ENCODE results near the gene SPRY4. TPM values are rescaled to one million over a fixed set of nuclear protein-coding genes. Genes with fewer than 3 reads are reported as not detected.

SPRY4 gene
- total and polyA plus RNA-seq, 2 of the 13 experiments (the other 11 are each of a cell fraction or from before 2014, with no cell fraction given): 8.9 to 17.8 TPM

DNA sequence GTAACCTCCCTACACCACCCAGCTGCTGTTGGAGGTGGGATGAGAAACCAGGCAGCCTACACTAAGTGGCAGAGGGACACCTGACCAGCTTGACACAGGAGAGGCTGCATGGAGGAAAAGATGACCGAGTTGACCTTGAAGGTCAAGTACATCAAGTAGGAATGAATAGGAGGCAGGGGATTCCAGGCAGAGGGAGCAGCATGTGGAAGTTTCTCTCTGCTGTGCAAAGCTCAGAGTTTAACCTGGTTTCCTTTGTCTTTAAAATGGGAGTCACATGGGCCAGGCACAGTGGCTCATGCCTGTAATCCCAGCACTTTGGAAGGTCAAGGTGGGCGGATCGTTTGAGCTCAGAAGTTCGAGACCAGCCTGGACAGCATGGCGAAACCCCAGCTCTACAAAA, 32.6 kb downstream of the SPRY4 start:
- BruUV-seq (replicated peaks): no TSS peak
- Histone ChIP-seq H2AFZ (ENCODE audit: low read length) (no peak overlapping the region), H3K79me2 (ENCODE audit: insufficient read depth, low read length) (no peaks in the 10 kb centered on the region), H3K27ac (ENCODE audit: extremely low read length, insufficient read depth, low read length) (no peak overlapping the region), H3K9me3 (ENCODE audit: low read length) (no peaks in the 10 kb centered on the region), H3K9ac (ENCODE audit: insufficient read depth, low read depth, low read length) (no peak overlapping the region), H3K36me3 (replicated peaks in 1 of 2; ENCODE audit: control insufficient read depth in 1 of 2, insufficient read depth in 2 of 2, low read length in 2 of 2) (no peaks in the 10 kb centered on the region), H3K4me3 (replicated peaks in 1 of 3; ENCODE audit: insufficient read depth in 1 of 3, low read depth in 2 of 3, low read length in 3 of 3) (no peak overlapping the region), H3K4me1 (ENCODE audit: insufficient read depth, low read length) (peaks cover 56% of the 10 kb centered on the region), H3K27me3 (ENCODE audit: control insufficient read depth in 1 of 2, insufficient read depth in 2 of 2, low read length in 2 of 2) (no peaks in the 10 kb centered on the region), H4K20me1 (ENCODE audit: insufficient read depth, low read length) (no peaks in the 10 kb centered on the region), H3K4me2 (ENCODE audit: low read depth, low read length) (no peak overlapping the region)
- DNase-seq (ENCODE audit: low spot score) (peak; percentile 42), ATAC-seq (no peak), FAIRE-seq (no peak)
- CTCF ChIA-PET (ENCODE audit: low intra/inter-chr PET ratio, low total read pairs): no interaction called here
- peak in 1 of 2 experiments; percentile 28; a peak in 1 of 4 replicates for TF ChIP-seq NR2F1 (CRISPR knock-in tag; IDR thresholded peaks at IDR 0.05)
- TF ChIP-seq ZNF629 (CRISPR knock-in tag; conservative IDR thresholded peaks at IDR 0.05): peak; percentile 45; the same call in 1 of the 2 replicates
- TF ChIP-seq SOX13 (IDR thresholded peaks at IDR 0.05): no peak
- TF ChIP-seq SOX13 (CRISPR knock-in tag; conservative IDR thresholded peaks at IDR 0.05 in 1 of 2, IDR thresholded peaks at IDR 0.05 in 1 of 2): peak in 1 of 2 experiments; percentile 14; a peak in 1 of 4 replicates
- no peak for TF ChIP-seq ZFP90 (CRISPR knock-in tag; IDR thresholded peaks at IDR 0.05; ENCODE audit: borderline replicate concordance)
- TF ChIP-seq NR2F6 (IDR thresholded peaks at IDR 0.05): peak; percentile 27; the same call in 1 of the 2 replicates
- peak; percentile 40; the same call in 1 of the 2 replicates for TF ChIP-seq NR2F6 (CRISPR knock-in tag; IDR thresholded peaks at IDR 0.05)
- peak; percentile 25 for TF ChIP-seq TEAD3 (CRISPR knock-in tag; optimal IDR thresholded peaks at IDR 0.05; ENCODE audit: borderline replicate concordance)
- TF ChIP-seq ADNP (CRISPR knock-in tag; IDR thresholded peaks at IDR 0.05): 0 out of 2 replicates have a peak, but pooled peaks have one; percentile 37
- TF ChIP-seq, protein P1, sequence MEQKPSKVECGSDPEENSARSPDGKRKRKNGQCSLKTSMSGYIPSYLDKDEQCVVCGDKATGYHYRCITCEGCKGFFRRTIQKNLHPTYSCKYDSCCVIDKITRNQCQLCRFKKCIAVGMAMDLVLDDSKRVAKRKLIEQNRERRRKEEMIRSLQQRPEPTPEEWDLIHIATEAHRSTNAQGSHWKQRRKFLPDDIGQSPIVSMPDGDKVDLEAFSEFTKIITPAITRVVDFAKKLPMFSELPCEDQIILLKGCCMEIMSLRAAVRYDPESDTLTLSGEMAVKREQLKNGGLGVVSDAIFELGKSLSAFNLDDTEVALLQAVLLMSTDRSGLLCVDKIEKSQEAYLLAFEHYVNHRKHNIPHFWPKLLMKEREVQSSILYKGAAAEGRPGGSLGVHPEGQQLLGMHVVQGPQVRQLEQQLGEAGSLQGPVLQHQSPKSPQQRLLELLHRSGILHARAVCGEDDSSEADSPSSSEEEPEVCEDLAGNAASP (CRISPR knock-in tag; IDR thresholded peaks at IDR 0.05; ENCODE audit: borderline replicate concordance): no peak
- no peak for TF ChIP-seq ZNF549 (CRISPR knock-in tag; IDR thresholded peaks at IDR 0.05)
- peak; percentile 19; the same call in 1 of the 2 replicates for TF ChIP-seq RCOR2 (CRISPR knock-in tag; IDR thresholded peaks at IDR 0.05)
- no peak for TF ChIP-seq ZNF256 (CRISPR knock-in tag; conservative IDR thresholded peaks at IDR 0.05)
- no peak for TF ChIP-seq SOX6 (IDR thresholded peaks at IDR 0.05)
- peak; percentile 36; the same call in 1 of the 2 replicates for TF ChIP-seq SOX6 (CRISPR knock-in tag; IDR thresholded peaks at IDR 0.05)
- TF ChIP-seq ESRRA (CRISPR knock-in tag; IDR thresholded peaks at IDR 0.05; ENCODE audit: low read depth): peak; percentile 73; the same call in 1 of the 2 replicates
- TF ChIP-seq, protein P2, sequence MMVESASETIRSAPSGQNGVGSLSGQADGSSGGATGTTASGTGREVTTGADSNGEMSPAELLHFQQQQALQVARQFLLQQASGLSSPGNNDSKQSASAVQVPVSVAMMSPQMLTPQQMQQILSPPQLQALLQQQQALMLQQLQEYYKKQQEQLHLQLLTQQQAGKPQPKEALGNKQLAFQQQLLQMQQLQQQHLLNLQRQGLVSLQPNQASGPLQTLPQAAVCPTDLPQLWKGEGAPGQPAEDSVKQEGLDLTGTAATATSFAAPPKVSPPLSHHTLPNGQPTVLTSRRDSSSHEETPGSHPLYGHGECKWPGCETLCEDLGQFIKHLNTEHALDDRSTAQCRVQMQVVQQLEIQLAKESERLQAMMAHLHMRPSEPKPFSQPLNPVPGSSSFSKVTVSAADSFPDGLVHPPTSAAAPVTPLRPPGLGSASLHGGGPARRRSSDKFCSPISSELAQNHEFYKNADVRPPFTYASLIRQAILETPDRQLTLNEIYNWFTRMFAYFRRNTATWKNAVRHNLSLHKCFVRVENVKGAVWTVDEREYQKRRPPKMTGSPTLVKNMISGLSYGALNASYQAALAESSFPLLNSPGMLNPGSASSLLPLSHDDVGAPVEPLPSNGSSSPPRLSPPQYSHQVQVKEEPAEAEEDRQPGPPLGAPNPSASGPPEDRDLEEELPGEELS (CRISPR knock-in tag; IDR thresholded peaks at IDR 0.05): peak; percentile 34; the same call in 1 of the 2 replicates
- no peak for TF ChIP-seq MAFF (IDR thresholded peaks at IDR 0.05; ENCODE audit: low read depth, low read length)
- TF ChIP-seq, protein P3, sequence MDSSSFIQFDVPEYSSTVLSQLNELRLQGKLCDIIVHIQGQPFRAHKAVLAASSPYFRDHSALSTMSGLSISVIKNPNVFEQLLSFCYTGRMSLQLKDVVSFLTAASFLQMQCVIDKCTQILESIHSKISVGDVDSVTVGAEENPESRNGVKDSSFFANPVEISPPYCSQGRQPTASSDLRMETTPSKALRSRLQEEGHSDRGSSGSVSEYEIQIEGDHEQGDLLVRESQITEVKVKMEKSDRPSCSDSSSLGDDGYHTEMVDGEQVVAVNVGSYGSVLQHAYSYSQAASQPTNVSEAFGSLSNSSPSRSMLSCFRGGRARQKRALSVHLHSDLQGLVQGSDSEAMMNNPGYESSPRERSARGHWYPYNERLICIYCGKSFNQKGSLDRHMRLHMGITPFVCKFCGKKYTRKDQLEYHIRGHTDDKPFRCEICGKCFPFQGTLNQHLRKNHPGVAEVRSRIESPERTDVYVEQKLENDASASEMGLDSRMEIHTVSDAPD (CRISPR knock-in tag; IDR thresholded peaks at IDR 0.05): no peak
- peak; percentile 16; the same call in 1 of the 2 replicates for TF ChIP-seq RARA (CRISPR knock-in tag; IDR thresholded peaks at IDR 0.05)
- TF ChIP-seq SP5 (CRISPR knock-in tag; IDR thresholded peaks at IDR 0.05; ENCODE audit: borderline replicate concordance, low read depth): no peak
- no peak for TF ChIP-seq RBFOX2 (IDR thresholded peaks at IDR 0.05; ENCODE audit: low read depth, low read length)
- no peak for TF ChIP-seq SMYD3 (CRISPR knock-in tag; IDR thresholded peaks at IDR 0.05)
- in situ Hi-C loops (cut with HindIII; ENCODE audit: extremely low pct_ligation_motif_present, low pct_unique_long_range_greater_than_20kb) (no loop called here), intact Hi-C loops (cut with micrococcal nuclease; ENCODE audit: unreplicated experiment) (no loop called here)
- WGBS (ENCODE audit: low lambda C conversion rate): 51% methylated on average over 5 of the region's 5 CpGs
- POLR2A ChIA-PET: no interaction called here

Data from HepG2 (cell line).